Endothelial cell of umbilical vein (primary cell): Measurements from ENCODE around the gene APOB. TPM values are rescaled to one million over a fixed set of nuclear protein-coding genes. Genes with fewer than 3 reads are reported as not detected.

Experiments
- Bru-seq: library from RNA; stranded (reverse); fragments of 400-500 nt; gene quantifications from one replicate; lab custom pipeline; 2021; lab: Mats Ljungman, UMichigan
- BruChase-seq, 2 experiments: library from RNA; stranded (reverse); fragments of 400-500 nt; gene quantifications; one replicate each; lab custom pipeline; 2021; lab: Mats Ljungman, UMichigan
- BruUV-seq: library from RNA; stranded (reverse); fragments of 400-500 nt; replicated peaks from 2 replicates; lab custom pipeline; 2021; lab: Mats Ljungman, UMichigan
- CTCF ChIA-PET: fragments of 300-600, 350-600 bp; sonication (Branson Sonifier 250); formaldehyde crosslinking; loops from one replicate; lab custom pipeline; 2021; ENCODE audit warnings: antibody characterized with exemption, inconsistent platforms; lab: Charles Lee
- POLR2A ChIA-PET: fragments of 300-600, 350-600 bp; sonication (Branson Sonifier 250); formaldehyde crosslinking; loops from one replicate; lab custom pipeline; 2021; ENCODE audit warnings: antibody characterized with exemption, inconsistent platforms; lab: Charles Lee
- DNase-seq: peaks from one replicate; pipeline ENCODE4 v3.0.0-alpha.2; 2011; ENCODE audit warnings: low read depth, low spot score
- FAIRE-seq: peaks from 2 replicates; lab custom pipeline; 2011; peaks lifted over from hg19 to GRCh38; lab: Jason Lieb, UNC
- H2AFZ ChIP-seq: 2 replicates; pipeline ENCODE4 v1.6.0; 2012; ENCODE audit warnings: low read depth, low read length, control low read depth, inconsistent platforms
- H3K27ac ChIP-seq: 2 replicates; pipeline ENCODE4 v1.5.1; 2011; ENCODE audit warnings: low read depth, mild to moderate bottlenecking, control low read depth, low read length, moderate library complexity; ENCODE audit not compliant: insufficient read depth
- H3K27me3 ChIP-seq, 2 experiments: 2 replicates each; pipeline versions ENCODE4 v1.6.0 to v1.6.1; 2011; ENCODE audit warnings: low read length in 2 of 2, mixed read lengths in 1 of 2; ENCODE audit not compliant: control insufficient read depth in 2 of 2, insufficient read depth in 2 of 2
- H3K36me3 ChIP-seq, 2 experiments: 2 replicates in 1 of 2; 3 replicates in 1 of 2; pipeline ENCODE4 v1.5.1; 2011; ENCODE audit warnings: low read length in 2 of 2, mild to moderate bottlenecking in 1 of 2, moderate library complexity in 1 of 2; ENCODE audit not compliant: control insufficient read depth in 2 of 2, insufficient read depth in 2 of 2; ENCODE audit errors: extremely low read depth in 1 of 2
- H3K4me1 ChIP-seq: 3 replicates; pipeline ENCODE4 v1.5.1; 2011; ENCODE audit warnings: mild to moderate bottlenecking, low read length; ENCODE audit not compliant: control insufficient read depth, insufficient read depth; ENCODE audit errors: extremely low read depth
- H3K4me2 ChIP-seq: 2 replicates; pipeline ENCODE4 v1.6.1; 2011; ENCODE audit warnings: low read length, control low read depth, mixed read lengths; ENCODE audit not compliant: insufficient read depth
- H3K4me3 ChIP-seq, 3 experiments: fragments of 200-600 bp in 1 of 3; sonication (generic), shearing (Covaris generic) in 1 of 3; replicated peaks in 1 of 3; 2 replicates each; pipeline ENCODE4 v1.5.1; 2011 to 2016; ENCODE audit warnings: control low read depth in 3 of 3, low read length in 3 of 3, mild to moderate bottlenecking in 2 of 3, inconsistent platforms in 1 of 3, low read depth in 1 of 3, moderate library complexity in 1 of 3; ENCODE audit not compliant: insufficient read depth in 1 of 3
- H3K79me2 ChIP-seq: 2 replicates; pipeline ENCODE4 v1.6.0; 2012; ENCODE audit warnings: low read length, inconsistent platforms; ENCODE audit not compliant: control insufficient read depth, insufficient read depth
- H3K9ac ChIP-seq: replicated peaks from 2 replicates; pipeline ENCODE3; 2011; ENCODE audit warnings: low read length, control low read depth; ENCODE audit not compliant: insufficient read depth; ENCODE audit errors: extremely low read depth
- H3K9me1 ChIP-seq: replicated peaks from 3 replicates; pipeline ENCODE4 v1.6.0; 2011; ENCODE audit warnings: mild to moderate bottlenecking, low read length; ENCODE audit not compliant: control insufficient read depth, insufficient read depth; ENCODE audit errors: extremely low read depth
- H3K9me3 ChIP-seq: replicated peaks from 2 replicates; pipeline ENCODE4 v1.5.1; 2012; ENCODE audit warnings: low read length, inconsistent platforms; ENCODE audit not compliant: control insufficient read depth, insufficient read depth
- H4K20me1 ChIP-seq: replicated peaks from 2 replicates; pipeline ENCODE3; 2011; ENCODE audit warnings: mild to moderate bottlenecking, low read length; ENCODE audit not compliant: control insufficient read depth, insufficient read depth; ENCODE audit errors: extremely low read depth
- EZH2 ChIP-seq: IDR thresholded peaks from 2 replicates; pipeline ENCODE4 v1.6.1; 2012; ENCODE audit warnings: borderline replicate concordance, low read depth, mild to moderate bottlenecking, moderate library complexity, low read length, inconsistent platforms; ENCODE audit not compliant: severe bottlenecking
- JUN ChIP-seq: IDR thresholded peaks from 2 replicates; pipeline ENCODE4 v1.6.1; 2011; ENCODE audit warnings: borderline replicate concordance, low read depth; ENCODE audit not compliant: insufficient read length, insufficient read depth
- dilution Hi-C: fragments of 300-500 bp; cut with MboI; formaldehyde crosslinking; loops from one replicate; pipeline ENCODE4 v1.15.0; 2019; ENCODE audit warnings: low sequenced_read_pairs; ENCODE audit not compliant: extremely low pct_ligation_motif_present
- intact Hi-C: fragments of 100-400 bp; cut with micrococcal nuclease; formaldehyde crosslinking; loops from one replicate; pipeline ENCODE4 v1.10.0; 2022
- long read RNA-seq: library from polyadenylated mRNA; stranded (forward); transcript quantifications from one replicate; pipeline ENCODE4 v2.0.0, GENCODE V29; 2021
- polyA minus RNA-seq, 3 experiments: library from RNA; depleted of rRNA, polyadenylated mRNA; stranded (reverse); fragments of >200 nt; gene quantifications; 1 replicate in 1 of 3; 2 replicates in 2 of 3; pipeline ENCODE4 v1.2.3, GENCODE V29; 2011
- polyA plus RNA-seq, 4 experiments: library from polyadenylated mRNA; depleted of rRNA in 3 of 4; stranded (reverse) in 3 of 4; unstranded in 1 of 4; fragments of >200 nt; gene quantifications; 2 replicates each; pipeline versions ENCODE4 v1.2.1 to v1.2.3, GENCODE V29; 2011 to 2012; ENCODE audit warnings: missing spikeins in 1 of 4
- total RNA-seq: library from RNA; stranded (reverse); gene quantifications from 2 replicates; pipeline ENCODE4 v1.2.3, GENCODE V29; 2021

Gene APOB, protein sequence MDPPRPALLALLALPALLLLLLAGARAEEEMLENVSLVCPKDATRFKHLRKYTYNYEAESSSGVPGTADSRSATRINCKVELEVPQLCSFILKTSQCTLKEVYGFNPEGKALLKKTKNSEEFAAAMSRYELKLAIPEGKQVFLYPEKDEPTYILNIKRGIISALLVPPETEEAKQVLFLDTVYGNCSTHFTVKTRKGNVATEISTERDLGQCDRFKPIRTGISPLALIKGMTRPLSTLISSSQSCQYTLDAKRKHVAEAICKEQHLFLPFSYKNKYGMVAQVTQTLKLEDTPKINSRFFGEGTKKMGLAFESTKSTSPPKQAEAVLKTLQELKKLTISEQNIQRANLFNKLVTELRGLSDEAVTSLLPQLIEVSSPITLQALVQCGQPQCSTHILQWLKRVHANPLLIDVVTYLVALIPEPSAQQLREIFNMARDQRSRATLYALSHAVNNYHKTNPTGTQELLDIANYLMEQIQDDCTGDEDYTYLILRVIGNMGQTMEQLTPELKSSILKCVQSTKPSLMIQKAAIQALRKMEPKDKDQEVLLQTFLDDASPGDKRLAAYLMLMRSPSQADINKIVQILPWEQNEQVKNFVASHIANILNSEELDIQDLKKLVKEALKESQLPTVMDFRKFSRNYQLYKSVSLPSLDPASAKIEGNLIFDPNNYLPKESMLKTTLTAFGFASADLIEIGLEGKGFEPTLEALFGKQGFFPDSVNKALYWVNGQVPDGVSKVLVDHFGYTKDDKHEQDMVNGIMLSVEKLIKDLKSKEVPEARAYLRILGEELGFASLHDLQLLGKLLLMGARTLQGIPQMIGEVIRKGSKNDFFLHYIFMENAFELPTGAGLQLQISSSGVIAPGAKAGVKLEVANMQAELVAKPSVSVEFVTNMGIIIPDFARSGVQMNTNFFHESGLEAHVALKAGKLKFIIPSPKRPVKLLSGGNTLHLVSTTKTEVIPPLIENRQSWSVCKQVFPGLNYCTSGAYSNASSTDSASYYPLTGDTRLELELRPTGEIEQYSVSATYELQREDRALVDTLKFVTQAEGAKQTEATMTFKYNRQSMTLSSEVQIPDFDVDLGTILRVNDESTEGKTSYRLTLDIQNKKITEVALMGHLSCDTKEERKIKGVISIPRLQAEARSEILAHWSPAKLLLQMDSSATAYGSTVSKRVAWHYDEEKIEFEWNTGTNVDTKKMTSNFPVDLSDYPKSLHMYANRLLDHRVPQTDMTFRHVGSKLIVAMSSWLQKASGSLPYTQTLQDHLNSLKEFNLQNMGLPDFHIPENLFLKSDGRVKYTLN (N-terminal part only)
- total RNA-seq = 0.09 and 0.25 TPM in 2 replicates
- 0.06 and 0.07 TPM in 2 replicates for polyA plus RNA-seq
- polyA plus RNA-seq (2011; cell fraction: cytosol; rRNA removed) = 0.04 TPM in 2 replicates
- polyA plus RNA-seq (2011; cell fraction: nucleus; rRNA removed) = 0.09 and 0.17 TPM in 2 replicates
- 0.10 and 0.20 TPM in 2 replicates for polyA plus RNA-seq (2012)
- 0.56 and 1.6 TPM in 2 replicates for polyA minus RNA-seq
- polyA minus RNA-seq (2011; cell fraction: cytosol; rRNA and poly(A)+ RNA removed) = not detected
- 0.19 and 0.38 TPM in 2 replicates for polyA minus RNA-seq (2011; cell fraction: nucleus; rRNA and poly(A)+ RNA removed)
- Bru-seq, nascent RNA = percentile 4 among the genes with signal in this experiment
- percentile 15 among the genes with signal in this experiment for BruChase-seq, experiment 1, labeled RNA remaining after a 6-hour chase
- percentile 16 among the genes with signal in this experiment for BruChase-seq, experiment 2, labeled RNA remaining after a 2-hour chase
- long read RNA-seq = 0 reads

DNA sequence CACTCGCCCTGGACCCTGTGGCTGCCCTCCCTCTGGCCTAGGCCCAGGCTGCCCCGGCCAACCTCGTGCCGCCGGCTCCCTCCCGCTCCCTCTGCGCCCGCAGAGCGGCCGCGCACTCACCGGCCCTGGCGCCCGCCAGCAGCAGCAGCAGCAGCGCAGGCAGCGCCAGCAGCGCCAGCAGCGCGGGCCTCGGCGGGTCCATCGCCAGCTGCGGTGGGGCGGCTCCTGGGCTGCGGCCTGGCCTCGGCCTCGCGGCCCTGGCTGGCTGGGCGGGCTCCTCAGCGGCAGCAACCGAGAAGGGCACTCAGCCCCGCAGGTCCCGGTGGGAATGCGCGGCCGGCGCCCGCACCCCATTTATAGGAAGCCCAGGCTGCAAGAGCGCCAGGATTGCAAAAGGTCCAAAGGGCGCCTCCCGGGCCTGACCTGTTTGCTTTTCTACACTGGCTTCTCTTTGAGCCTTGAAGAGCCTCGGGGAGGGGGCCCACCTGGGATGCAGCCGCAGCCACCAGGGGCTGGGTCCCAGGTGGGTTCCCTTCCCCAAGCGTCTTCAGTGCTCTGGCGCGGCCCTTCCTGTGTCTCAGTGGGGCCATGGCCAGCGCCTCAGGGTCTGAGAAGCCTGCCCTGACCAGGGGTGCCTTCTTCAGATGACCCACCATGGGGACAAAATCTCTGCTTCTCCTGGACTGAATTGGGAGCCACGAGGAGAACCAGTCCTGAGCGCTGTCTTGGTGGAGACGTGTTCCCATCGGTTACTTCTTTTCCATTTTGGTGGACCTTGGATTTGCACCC, at the start of gene APOB:
Gene APOB, minus strand, starts transcription at position 330 of the 789 bp plus-strand sequence. Its CDS starts 128 bp downstream, at position 202.
- ChIA-PET POLR2A (no interaction called here), CTCF (interaction anchor here (1.3 to 5.9 kb wide), 7 partner anchors 11 to 273 kb away, joined by 4 to 125 read pairs (median 7); no protein-coding TSS in a partner anchor)
- no peak for DNase-seq
- Histone ChIP-seq H3K4me2 (no peak within 1 kb of the TSS), H3K4me3 (no peak within 1 kb of the TSS), H3K9ac (no peak within 1 kb of the TSS), H3K9me1 (no peaks in the 10 kb centered on the region), H4K20me1 (no peaks in the 10 kb centered on the region), H2AFZ (no peak within 1 kb of the TSS), H3K9me3 (no peaks in the 10 kb centered on the region), H3K27me3 (no peaks in the 10 kb centered on the region), H3K27ac (no peak within 1 kb of the TSS), H3K36me3 (no peaks in the 10 kb centered on the region), H3K79me2 (no peaks in the 10 kb centered on the region), H3K4me1 (no peaks in the 10 kb centered on the region)
- no TSS peak for BruUV-seq
- TF ChIP-seq EZH2 (peak; percentile 56), JUN (no peak)
- dilution Hi-C loops (no loop called here), intact Hi-C loops (loop anchor here (1.0 to 10.0 kb wide), 6 partner anchors 26 to 383 kb away; no protein-coding TSS in a partner anchor)
- FAIRE-seq = no peak
